Vagina (tissue), 2 donors: ENCODE results near the gene RRP12. TPM values are rescaled to one million over a fixed set of nuclear protein-coding genes. Genes with fewer than 3 reads are reported as not detected.

Experiments
- DNase-seq, 2 donors: peaks; one replicate each; pipeline ENCODE4 v3.0.0-alpha.2; 2017; ENCODE audit errors: extremely low spot score in 2 of 2
- H3K27ac ChIP-seq: fragments of 200-600 bp; sonication (generic); one replicate; pipeline ENCODE4 v1.5.1; 2019
- H3K27me3 ChIP-seq: fragments of 200-600 bp; sonication (generic); one replicate; pipeline ENCODE4 v1.5.1; 2019
- H3K36me3 ChIP-seq, 2 donors: fragments of 200-600 bp; sonication (generic); one replicate each; pipeline ENCODE4 v1.5.1; 2017 to 2019
- H3K4me1 ChIP-seq: fragments of 200-600 bp; sonication (generic); one replicate; pipeline ENCODE4 v1.5.1; 2019
- H3K4me3 ChIP-seq, 2 donors: fragments of 200-600 bp; sonication (generic); 1 replicate in 1 of 2; 2 replicates in 1 of 2; pipeline ENCODE4 v1.5.1; 2016 to 2019
- H3K9me3 ChIP-seq: fragments of 200-600 bp; sonication (generic); one replicate; pipeline ENCODE4 v1.5.1; 2019
- CTCF ChIP-seq, 3 experiments: fragments of 450-650 bp in 2 of 3; fragments of 200-600 bp in 1 of 3; sonication (generic) in 1 of 3; IDR thresholded peaks; one replicate each; pipeline ENCODE4 v1.5.1; 2017 to 2019; ENCODE audit warnings: antibody characterized with exemption in 3 of 3, mild to moderate bottlenecking in 2 of 3, moderate library complexity in 2 of 3
- POLR2A ChIP-seq, 2 donors: fragments of 450-650 bp; IDR thresholded peaks; one replicate each; pipeline ENCODE4 v1.6.1; 2017; ENCODE audit warnings: antibody characterized with exemption in 2 of 2, mild to moderate bottlenecking in 2 of 2, moderate library complexity in 2 of 2
- POLR2AphosphoS5 ChIP-seq, 2 donors: sonication (generic); formaldehyde crosslinking; IDR thresholded peaks; one replicate each; pipeline ENCODE4 v1.9.0; 2017; ENCODE audit warnings: antibody characterized with exemption in 2 of 2, mild to moderate bottlenecking in 2 of 2, low read depth in 1 of 2; ENCODE audit not compliant: insufficient read depth in 1 of 2
- intact Hi-C: fragments of 100-400 bp; cut with DNase I; formaldehyde crosslinking; loops from one replicate; pipeline ENCODE4 v1.15.1; 2023
- total RNA-seq: library from RNA; depleted of rRNA; stranded (reverse); fragments of >200 nt; gene quantifications from one replicate; pipeline ENCODE4 v1.2.3, GENCODE V29; 2016

Gene RRP12
- total RNA-seq, 1 donor from 2014 or later, result 32.7 TPM

GRCh38 chr10:97329766-97330165 is 71.4 kb downstream of the RRP12 start:
- no peak for TF ChIP-seq POLR2AphosphoS5 (IDR thresholded peaks at IDR 0.05; ENCODE audit: insufficient read depth in 1 of 2, low read depth in 1 of 2)
- TF ChIP-seq CTCF (IDR thresholded peaks at IDR 0.05), result no peak
- no peak for TF ChIP-seq POLR2A (IDR thresholded peaks at IDR 0.05)

GRCh38 chr10:97328646-97329453 is 72.3 kb downstream of the RRP12 start:
- H3K4me3 ChIP-seq, result no peak overlapping the region
- no peaks in the 10 kb centered on the region for H3K36me3 ChIP-seq
- no peaks in the 10 kb centered on the region for H3K27me3 ChIP-seq
- no peak for DNase-seq
- peaks cover 43% of the 10 kb centered on the region for H3K4me1 ChIP-seq
- intact Hi-C loops, result no loop called here
- TF ChIP-seq POLR2AphosphoS5 (IDR thresholded peaks at IDR 0.05; ENCODE audit: insufficient read depth in 1 of 2, low read depth in 1 of 2) (no peak), POLR2A (IDR thresholded peaks at IDR 0.05) (no peak), CTCF (IDR thresholded peaks at IDR 0.05) (no peak)
- no peaks in the 10 kb centered on the region for H3K9me3 ChIP-seq
- H3K27ac ChIP-seq, result no peak overlapping the region

More at GRCh38 chr10:97329766-97330165, 71.4 kb downstream of the RRP12 start:
- Histone ChIP-seq H3K36me3 (no peaks in the 10 kb centered on the region), H3K4me3 (no peak overlapping the region), H3K4me1 (peaks cover 43% of the 10 kb centered on the region), H3K27me3 (no peaks in the 10 kb centered on the region), H3K9me3 (no peaks in the 10 kb centered on the region), H3K27ac (no peak overlapping the region)
- DNase-seq, result no peak
- intact Hi-C loops, result loop anchor here (5.0 kb wide), 2 partner anchors 37 to 52 kb away; partner anchors contain the start of gene ARHGAP19

- Histone ChIP-seq H3K9me3 (no peaks in the 10 kb centered on the region), H3K4me1 (peaks cover 35% of the 10 kb centered on the region), H3K36me3 (no peaks in the 10 kb centered on the region), H3K27ac (no peak overlapping the region), H3K4me3 (no peak overlapping the region), H3K27me3 (no peaks in the 10 kb centered on the region)
- DNase-seq, result no peak
- intact Hi-C loops, result no loop called here
- no peak for TF ChIP-seq CTCF (IDR thresholded peaks at IDR 0.05)
- TF ChIP-seq POLR2A (IDR thresholded peaks at IDR 0.05), result no peak
- TF ChIP-seq POLR2AphosphoS5 (IDR thresholded peaks at IDR 0.05; ENCODE audit: insufficient read depth in 1 of 2, low read depth in 1 of 2), result no peak
These were observed 73.5 kb downstream of the RRP12 start for GRCh38 chr10:97327348-97328294.

DNA sequence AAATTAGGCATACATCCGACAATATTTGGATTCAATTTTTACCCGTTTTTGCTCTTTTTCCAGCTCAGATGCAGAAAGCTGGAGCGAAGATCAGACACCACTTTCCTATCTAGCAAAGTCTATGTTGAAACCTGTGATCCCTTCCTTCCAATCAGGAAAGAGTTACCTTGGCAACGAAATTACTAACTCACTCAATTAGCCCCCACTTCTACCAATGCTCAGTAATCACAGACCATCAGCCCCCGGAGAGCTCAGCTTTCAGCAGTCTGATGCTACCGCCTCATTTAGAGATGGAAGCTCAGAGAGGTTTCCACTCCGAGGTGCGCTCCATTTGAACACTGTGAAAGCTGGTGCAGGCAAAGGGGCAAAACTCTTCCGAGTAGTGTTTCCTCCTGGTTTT is 75.4 kb downstream of the RRP12 start:
- no peaks in the 10 kb centered on the region for H3K9me3 ChIP-seq
- intact Hi-C loops, result no loop called here
- TF ChIP-seq CTCF (IDR thresholded peaks at IDR 0.05) (no peak), POLR2AphosphoS5 (IDR thresholded peaks at IDR 0.05; ENCODE audit: insufficient read depth in 1 of 2, low read depth in 1 of 2) (no peak), POLR2A (IDR thresholded peaks at IDR 0.05) (no peak)
- no peaks in the 10 kb centered on the region for H3K27me3 ChIP-seq
- no peak overlapping the region for H3K4me3 ChIP-seq
- H3K27ac ChIP-seq, result no peak overlapping the region
- peaks cover 30% of the 10 kb centered on the region for H3K4me1 ChIP-seq
- no peak for DNase-seq
- no peaks in the 10 kb centered on the region for H3K36me3 ChIP-seq
